Colonic mucosa (tissue), 4 donors: ENCODE measurements around the gene KRT7. TPM values are rescaled to one million over a fixed set of nuclear protein-coding genes. Genes with fewer than 3 reads are reported as not detected.

ENCODE experiments used
- DNase-seq: peaks from one replicate; pipeline ENCODE4 v3.0.0-alpha.2; 2020
- H3K27ac ChIP-seq: fragments of 200-600 bp; one replicate; pipeline ENCODE4 v1.8.0; 2021
- H3K27me3 ChIP-seq: fragments of 200-600 bp; one replicate; pipeline ENCODE4 v1.8.0; 2021
- H3K36me3 ChIP-seq: fragments of 200-600 bp; one replicate; pipeline ENCODE4 v1.8.0; 2021
- H3K4me1 ChIP-seq: fragments of 200-600 bp; one replicate; pipeline ENCODE4 v1.8.0; 2021; ENCODE audit warnings: mild to moderate bottlenecking
- H3K4me3 ChIP-seq: fragments of 200-600 bp; one replicate; pipeline ENCODE4 v1.8.0; 2021
- H3K9ac ChIP-seq, 2 donors: one replicate each; pipeline ENCODE4 v1.7.0; 2013; ENCODE audit warnings: control low read depth in 2 of 2, low read depth in 2 of 2, low read length in 2 of 2
- H3K9me3 ChIP-seq: fragments of 200-600 bp; one replicate; pipeline ENCODE4 v1.8.0; 2021
- CTCF ChIP-seq: fragments of 200-600 bp; IDR thresholded peaks from one replicate; pipeline ENCODE4 v1.8.0; 2022; ENCODE audit warnings: antibody characterized with exemption, mild to moderate bottlenecking
- intact Hi-C: fragments of 100-400 bp; cut with DNase I; formaldehyde crosslinking; loops from one replicate; pipeline ENCODE4 v1.14.1; 2022
- total RNA-seq, 2 donors: library from RNA; stranded (reverse); fragmentation: NEBNext Ultra II Directional in 1 of 2; extraction: Animal tissue kit (Norgen Biotek cat#: 25700) in 1 of 2; gene quantifications; one replicate each; pipeline ENCODE4 v1.2.1, GENCODE V29; 2021
- donor health status: healthy.
- donor health status: DM: no; HTN: no; CAD: no.
- donor health status: DM: no; HTN: no; CAD: no.

The KRT7 gene
- total RNA-seq, 2 donors from 2014 or later: 2.1 to 4.0 TPM

DNA sequence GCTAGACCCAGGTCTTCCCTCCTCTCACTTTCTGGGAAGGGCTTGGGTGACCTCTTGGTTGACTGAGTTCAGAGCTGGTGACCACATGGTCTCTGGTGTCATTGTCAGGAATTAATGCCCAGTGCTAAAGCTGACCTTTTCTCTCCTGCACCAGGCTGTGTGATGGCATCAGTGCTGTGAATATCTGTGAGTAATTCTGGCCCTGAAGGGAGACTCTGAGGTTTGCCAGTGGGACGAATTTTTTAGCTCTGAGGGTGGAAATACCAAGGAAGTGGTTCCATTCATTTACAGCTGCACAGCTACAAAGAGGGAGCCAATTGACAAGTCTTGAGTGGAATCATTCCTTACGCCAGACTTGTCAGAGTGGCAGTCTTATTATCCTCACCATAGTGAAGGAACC, 35.2 kb downstream of the KRT7 start:
- H3K9me3 ChIP-seq: no peaks in the 10 kb centered on the region
- no peak for DNase-seq

GRCh38 chr12:52270541-52271070, 37.6 kb downstream of the KRT7 start:
- Histone ChIP-seq H3K27ac (no peak overlapping the region), H3K4me3 (no peak overlapping the region), H3K9ac (no peak overlapping the region), H3K4me1 (no peaks in the 10 kb centered on the region), H3K9me3 (no peaks in the 10 kb centered on the region), H3K27me3 (no peaks in the 10 kb centered on the region), H3K36me3 (no peaks in the 10 kb centered on the region)
- TF ChIP-seq CTCF: no peak
- DNase-seq: no peak
- intact Hi-C loops: no loop called here

More for the DNA sequence above, 35.2 kb downstream of the KRT7 start:
- Histone ChIP-seq H3K9ac (no peak overlapping the region), H3K36me3 (no peaks in the 10 kb centered on the region), H3K4me1 (no peaks in the 10 kb centered on the region), H3K27ac (no peak overlapping the region), H3K27me3 (no peaks in the 10 kb centered on the region), H3K4me3 (no peak overlapping the region)
- no peak for TF ChIP-seq CTCF
- intact Hi-C loops: no loop called here

GRCh38 chr12:52271158-52271557, 38.1 kb downstream of the KRT7 start:
- Histone ChIP-seq H3K9ac (no peak overlapping the region), H3K27me3 (no peaks in the 10 kb centered on the region), H3K9me3 (no peaks in the 10 kb centered on the region), H3K27ac (no peak overlapping the region), H3K4me3 (no peak overlapping the region), H3K36me3 (no peaks in the 10 kb centered on the region), H3K4me1 (no peaks in the 10 kb centered on the region)
- intact Hi-C loops: no loop called here
- DNase-seq: no peak
- TF ChIP-seq CTCF: no peak

- Histone ChIP-seq H3K27me3 (no peaks in the 10 kb centered on the region), H3K4me1 (no peaks in the 10 kb centered on the region), H3K9ac (no peak within 1 kb of the TSS), H3K27ac (no peak within 1 kb of the TSS), H3K36me3 (no peaks in the 10 kb centered on the region), H3K9me3 (no peaks in the 10 kb centered on the region), H3K4me3 (no peak within 1 kb of the TSS)
- no peak for TF ChIP-seq CTCF
- no peak for DNase-seq
- intact Hi-C loops: no loop called here
Measured at GRCh38 chr12:52274521-52275120, 41.6 kb downstream of the KRT7 start, which contains the start of gene KRT86. Gene KRT86, plus strand, starts transcription at chr12:52274645. Its CDS starts 27,272 bp downstream, at chr12:52301917.

- H3K4me1 ChIP-seq: no peaks in the 10 kb centered on the region
- no peak for DNase-seq
- H3K9me3 ChIP-seq: no peaks in the 10 kb centered on the region
- H3K9ac ChIP-seq: no peak overlapping the region
- no peak overlapping the region for H3K27ac ChIP-seq
- intact Hi-C loops: no loop called here
- H3K4me3 ChIP-seq: no peak overlapping the region
- TF ChIP-seq CTCF: no peak
- no peaks in the 10 kb centered on the region for H3K36me3 ChIP-seq
- no peaks in the 10 kb centered on the region for H3K27me3 ChIP-seq
Measured at GRCh38 chr12:52275686-52276085, 42.6 kb downstream of the KRT7 start.
